Brain pericyte (primary cell): Measurements from ENCODE around the gene PCED1B.
"Not testable (repeated sequence)": the region's sequence is repeated elsewhere in the genome, so short reads cannot be mapped to it uniquely, and the experiment has no call there.

Experiments
- DNase-seq: peaks from one replicate; pipeline ENCODE4 v3.0.0-alpha.2; 2012; ENCODE audit warnings: low read depth, low spot score

Gene PCED1B

GRCh38 chr12:47164724-47165439 lies 85.5 kb downstream of the PCED1B start:
- no peak for DNase-seq

GRCh38 chr12:47165934-47166333 lies 86.5 kb downstream of the PCED1B start:
- no peak for DNase-seq

GRCh38 chr12:47166365-47166764 lies 86.9 kb downstream of the PCED1B start:
- no peak for DNase-seq

DNA sequence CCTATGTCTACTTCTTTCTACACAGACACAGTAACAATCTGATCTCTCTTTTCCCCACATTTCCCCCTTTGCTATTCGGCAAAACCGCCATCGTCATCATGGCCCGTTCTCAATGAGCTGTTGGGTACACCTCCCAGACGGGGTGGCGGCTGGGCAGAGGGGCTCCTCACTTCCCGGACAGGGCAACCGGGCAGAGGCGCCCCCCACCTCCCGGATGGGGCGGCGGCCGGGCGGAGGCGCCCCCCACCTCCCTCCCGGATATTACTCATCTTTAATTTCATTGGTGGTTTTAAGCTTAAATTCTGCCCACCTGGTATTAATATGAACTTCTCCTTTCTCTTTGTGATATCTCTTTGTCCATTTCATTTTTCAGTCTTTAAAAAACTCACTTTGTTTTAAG lies 90.9 kb downstream of the PCED1B start:
- DNase-seq = not testable (repeated sequence)

GRCh38 chr12:47178014-47178413 lies 98.6 kb downstream of the PCED1B start:
- no peak for DNase-seq

GRCh38 chr12:47182164-47182938 lies 102.9 kb downstream of the PCED1B start:
- not testable (repeated sequence) for DNase-seq

DNA sequence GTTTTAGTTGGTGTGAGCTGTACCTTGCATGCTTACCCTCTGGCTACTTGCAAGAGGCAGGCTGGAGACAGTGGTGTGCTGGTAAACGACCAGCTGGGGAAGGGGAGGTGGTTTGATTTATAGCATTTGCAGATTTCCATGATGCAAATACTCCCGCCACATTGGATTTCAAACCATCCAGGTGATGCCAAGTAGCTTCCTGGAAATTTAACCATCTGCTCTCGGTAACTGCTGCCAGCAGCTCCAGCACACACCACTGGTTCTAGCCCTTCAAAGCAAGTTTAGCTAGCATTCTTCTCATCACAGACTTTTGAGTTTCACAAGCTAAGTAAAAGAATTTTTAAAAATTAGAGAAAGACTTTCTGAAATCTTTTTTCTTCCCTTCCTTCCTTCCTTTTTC lies 104.8 kb downstream of the PCED1B start:
- DNase-seq = no peak

GRCh38 chr12:47184813-47185212 lies 105.4 kb downstream of the PCED1B start:
- DNase-seq = no peak

GRCh38 chr12:47186246-47186645 lies 106.8 kb downstream of the PCED1B start:
- DNase-seq = no peak

DNA sequence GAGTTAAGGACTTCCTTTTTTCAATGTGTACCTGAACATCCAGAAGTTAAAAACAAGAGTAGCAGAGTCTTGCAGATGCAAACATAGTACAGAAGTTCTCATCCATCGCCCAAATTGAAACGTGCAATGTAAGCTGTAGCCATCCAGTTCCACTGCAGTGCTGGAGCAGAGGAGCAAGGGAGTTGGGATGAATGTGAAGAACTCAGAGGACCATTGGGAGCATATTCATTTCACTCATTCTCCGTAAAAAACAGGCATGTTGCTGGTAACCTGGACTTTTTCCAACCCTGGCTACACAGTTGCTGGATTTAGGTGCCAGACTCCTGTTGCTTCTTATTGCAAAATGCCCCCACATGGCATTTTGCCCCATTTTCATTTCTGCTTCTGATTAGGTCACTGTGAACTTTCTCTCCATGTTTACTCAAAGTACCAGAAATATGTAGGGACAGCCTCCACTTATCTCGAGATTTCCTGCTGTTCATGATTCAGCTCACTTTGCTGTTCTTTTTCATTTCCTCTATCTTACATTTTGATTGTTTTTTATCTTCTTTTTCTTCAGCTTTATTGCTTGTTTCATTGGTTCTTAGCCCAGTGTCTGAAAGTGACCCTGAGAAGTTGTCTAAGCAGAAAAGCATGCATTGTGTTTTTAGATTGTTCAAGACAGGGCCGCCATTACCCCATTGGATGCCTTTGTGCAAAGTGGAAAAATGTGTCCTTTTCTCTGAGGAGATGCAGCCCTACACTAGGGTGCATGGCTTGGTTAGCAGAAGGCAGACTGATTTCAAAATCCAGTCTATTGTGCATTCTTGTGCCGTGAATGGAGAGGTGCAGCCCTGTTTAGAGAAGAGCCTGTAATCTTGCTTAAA lies 109.4 kb downstream of the PCED1B start:
- DNase-seq = peak; percentile 47

DNA sequence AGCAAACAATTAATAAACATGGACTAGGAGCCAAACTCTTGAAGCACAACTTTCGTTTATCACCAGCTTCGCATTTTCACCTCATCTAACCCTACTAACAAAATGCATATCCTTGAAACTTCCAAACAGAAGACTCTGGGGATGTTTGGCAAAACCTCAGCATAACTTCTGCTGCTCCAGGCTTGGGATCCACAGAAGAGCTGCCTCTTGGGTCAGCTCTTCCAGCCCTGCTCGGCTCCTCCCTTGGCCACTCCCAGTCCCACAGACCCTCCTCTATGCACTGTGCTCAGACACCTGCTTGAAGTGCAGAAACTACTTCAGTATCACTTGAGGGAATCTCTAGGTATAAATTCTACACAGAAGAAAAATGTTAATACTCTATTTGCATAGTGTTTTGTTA lies 110.3 kb downstream of the PCED1B start:
- no peak for DNase-seq

DNA sequence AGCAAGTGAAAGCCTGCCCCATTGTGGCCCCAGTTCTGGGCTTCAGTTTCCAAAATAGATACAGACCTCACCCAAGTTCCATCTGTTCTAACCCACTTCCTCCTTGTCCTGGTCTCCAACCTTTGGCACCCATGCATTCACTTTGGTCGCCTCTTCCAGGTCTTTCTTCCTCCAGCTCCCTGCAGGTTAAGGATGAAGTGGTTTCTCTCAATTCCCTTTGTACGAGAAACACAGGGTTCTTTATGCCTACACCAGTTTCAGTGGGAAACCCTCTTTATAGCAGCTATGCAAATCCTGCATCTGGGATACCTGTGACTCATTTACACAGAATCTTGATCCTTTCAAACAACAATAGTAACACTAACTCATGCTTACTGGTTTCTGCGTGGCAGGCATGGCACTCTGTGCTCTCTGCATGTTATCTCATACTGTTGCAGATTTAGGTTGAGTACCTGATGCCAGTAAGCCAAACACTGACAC lies 110.9 kb downstream of the PCED1B start:
- no peak for DNase-seq

DNA sequence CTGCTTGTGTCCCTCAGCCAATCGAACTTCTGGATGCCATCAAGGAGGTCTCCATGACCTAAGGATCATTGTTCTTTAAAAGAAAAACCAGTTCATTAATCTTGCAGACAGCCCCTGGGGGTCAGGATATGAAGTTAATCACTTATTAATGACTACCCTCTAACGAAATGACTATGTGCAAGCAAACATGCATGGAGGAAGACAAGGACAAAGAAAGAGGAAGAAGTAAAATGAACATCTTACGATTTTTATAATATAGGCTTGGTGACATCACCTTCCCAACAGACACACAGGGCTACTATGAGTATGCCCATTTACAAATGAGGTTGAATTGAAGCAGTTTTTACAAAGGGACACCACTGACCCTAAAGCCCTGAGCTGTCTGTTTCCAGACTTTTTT lies 111.5 kb downstream of the PCED1B start:
- DNase-seq = no peak

DNA sequence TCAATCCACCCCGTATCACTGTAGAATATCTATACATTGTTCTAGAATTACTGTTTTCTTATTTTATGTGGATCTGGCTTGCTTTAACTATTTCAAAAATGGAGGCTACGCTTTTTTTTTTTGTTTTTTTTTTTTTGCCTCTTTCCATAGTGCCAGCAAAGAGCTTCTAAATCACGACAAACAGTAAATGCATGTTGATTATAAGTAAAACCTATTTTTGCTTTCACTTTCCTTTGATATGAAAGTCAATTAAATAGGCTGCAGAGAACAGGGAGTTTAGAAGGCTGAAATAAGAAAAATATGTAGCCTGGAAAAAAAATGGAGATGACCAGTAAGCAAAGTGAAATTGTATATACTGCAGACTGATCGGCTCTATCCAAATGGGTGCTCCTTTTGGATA lies 112.6 kb downstream of the PCED1B start:
- DNase-seq = no peak

DNA sequence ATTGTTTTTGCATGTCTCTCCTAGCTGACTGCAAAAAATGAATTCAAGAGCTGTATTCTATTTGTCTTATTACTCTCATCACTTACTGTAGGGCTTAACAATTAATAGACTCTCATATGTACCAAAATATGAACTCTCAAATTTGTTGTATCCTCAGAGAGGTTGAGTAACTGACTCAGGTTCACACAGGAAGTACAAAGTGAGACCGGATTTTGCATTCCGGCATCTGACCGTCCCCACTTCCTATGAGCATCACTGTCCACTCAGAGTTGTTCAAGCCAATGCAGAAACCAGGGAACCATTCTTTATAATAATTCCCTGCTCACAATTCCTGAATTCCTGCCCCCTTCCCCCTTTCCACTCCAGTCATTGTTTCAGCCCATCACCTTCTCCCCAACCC lies 113.6 kb downstream of the PCED1B start:
- no peak for DNase-seq

DNA sequence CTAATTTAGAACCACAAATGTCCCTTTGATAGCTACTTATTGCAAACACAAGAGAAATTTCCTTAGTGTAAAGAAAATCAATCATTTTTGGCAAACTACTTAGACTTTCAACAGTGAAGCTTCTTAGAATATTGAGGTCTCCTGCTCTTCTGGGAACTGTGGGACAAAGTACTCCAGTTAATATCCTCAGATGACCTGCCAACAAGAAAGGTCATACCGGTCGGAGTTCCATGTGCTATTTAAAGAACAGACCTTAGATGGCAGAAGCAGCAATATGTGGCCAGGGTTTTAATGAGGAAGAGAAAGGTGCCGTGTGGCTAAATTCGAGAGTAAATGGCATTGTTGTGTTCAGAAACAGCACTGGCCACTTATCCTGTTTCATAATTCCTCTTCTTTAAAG lies 115.1 kb downstream of the PCED1B start:
- no peak for DNase-seq

DNA sequence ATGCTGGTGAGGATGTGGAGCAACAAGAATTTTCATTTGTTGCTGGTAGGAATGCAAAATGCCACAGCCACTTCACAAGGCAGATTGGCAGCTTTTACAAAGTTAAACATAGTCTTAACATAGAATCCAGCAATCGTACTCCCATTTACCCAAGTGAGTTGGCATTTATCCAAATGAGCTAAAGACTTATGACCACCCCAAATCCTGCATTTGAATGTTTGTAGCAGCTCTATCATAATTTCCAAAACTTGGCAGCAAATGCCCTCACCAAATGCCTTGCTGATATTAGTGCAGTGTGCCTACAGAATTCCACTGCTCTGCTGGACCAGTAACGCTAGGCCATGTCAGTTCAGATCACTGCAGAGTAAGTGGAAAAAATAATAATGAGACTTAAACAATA lies 121.0 kb downstream of the PCED1B start:
- DNase-seq = no peak

DNA sequence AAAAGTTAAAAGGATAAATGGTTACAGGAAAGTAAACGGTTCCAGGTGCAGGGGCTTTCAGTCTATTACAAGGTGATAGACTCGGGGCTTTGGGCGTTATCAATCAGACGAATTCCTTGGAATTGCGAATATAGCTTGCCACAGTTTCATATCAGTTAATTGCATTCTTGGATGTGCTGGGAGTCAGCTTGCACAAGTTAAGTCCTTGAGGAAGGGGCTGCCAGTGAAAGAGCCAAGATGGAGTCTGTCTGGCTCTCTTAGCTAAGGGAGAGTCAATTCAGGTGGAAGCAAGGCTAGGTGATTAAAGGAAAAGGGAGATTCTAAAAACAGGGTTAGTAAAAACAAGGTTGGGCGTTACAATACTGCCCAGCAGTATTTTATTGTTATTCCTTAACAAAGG lies 121.8 kb downstream of the PCED1B start:
- DNase-seq = not testable (repeated sequence)

GRCh38 chr12:47202176-47202575 lies 122.8 kb downstream of the PCED1B start:
- no peak for DNase-seq

DNA sequence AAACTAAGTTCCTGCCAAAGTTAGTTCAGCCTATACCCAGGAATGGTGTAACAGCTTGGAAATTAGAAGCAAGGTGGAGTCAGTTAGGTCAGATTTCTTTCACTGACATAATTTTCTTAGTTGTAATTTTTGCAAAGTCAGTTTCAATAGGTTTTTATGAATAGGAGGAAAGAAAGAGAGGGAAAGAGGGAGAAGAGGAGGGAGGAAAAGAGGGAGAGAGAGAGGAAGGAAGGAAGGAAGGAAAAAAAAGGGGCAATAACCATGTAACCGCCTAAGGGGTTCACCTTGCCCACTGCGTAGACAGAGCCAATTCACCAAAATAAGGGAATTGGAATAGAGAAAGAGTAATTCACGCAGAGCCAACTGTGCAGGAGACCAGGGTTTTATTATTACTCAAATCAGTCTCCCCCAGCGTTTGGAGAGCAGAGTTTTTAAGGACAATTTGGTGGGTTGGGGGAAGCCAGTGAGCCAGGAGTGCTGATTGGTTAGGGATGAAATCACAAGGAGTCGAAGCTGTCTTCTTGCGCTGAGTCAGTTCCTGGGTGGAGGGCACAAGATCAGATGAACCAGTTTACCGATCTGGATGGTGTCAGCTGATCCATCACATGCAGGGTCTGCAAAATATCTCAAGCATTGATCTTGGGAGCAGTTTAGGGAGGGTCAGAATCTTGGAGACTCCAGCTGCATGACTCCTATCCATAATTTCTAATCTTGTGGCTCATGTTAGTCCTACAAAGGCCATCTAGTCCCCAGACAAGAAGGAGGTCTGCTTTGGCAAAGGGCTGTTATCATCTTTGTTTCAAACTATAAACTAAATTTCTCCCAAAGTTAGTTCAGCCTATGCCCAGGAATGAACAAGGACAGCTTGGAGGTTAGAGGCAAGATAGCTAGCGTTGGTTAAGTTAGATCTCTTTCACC lies 126.4 kb downstream of the PCED1B start:
- DNase-seq = no peak
